IgD-negative memory B cell (primary cell): ENCODE measurements around the gene DCST2. TPM values are rescaled to one million over a fixed set of nuclear protein-coding genes. Genes with fewer than 3 reads are reported as not detected.
A peak's percentile ranks its signal among the peaks of the same experiment; 100 is the strongest.

ENCODE experiments used
- H3K27ac Mint-ChIP-seq, 3 donors: one replicate each; pipeline ENCODE4 v1.8.0; 2020 to 2022; ENCODE audit warnings: mild to moderate bottlenecking in 3 of 3, mixed read lengths in 3 of 3, moderate library complexity in 1 of 3
- H3K27me3 Mint-ChIP-seq: one replicate; pipeline ENCODE4 v1.8.0; 2021; ENCODE audit warnings: mixed read lengths
- H3K36me3 Mint-ChIP-seq: one replicate; pipeline ENCODE4 v1.8.0; 2020; ENCODE audit warnings: mild to moderate bottlenecking, mixed read lengths
- H3K4me1 Mint-ChIP-seq, 3 donors: one replicate each; pipeline ENCODE4 v1.8.0; 2020 to 2022; ENCODE audit warnings: mixed read lengths in 3 of 3, mild to moderate bottlenecking in 1 of 3
- H3K4me3 Mint-ChIP-seq, 4 donors: one replicate each; pipeline ENCODE4 v1.8.0; 2020 to 2022; ENCODE audit warnings: mild to moderate bottlenecking in 4 of 4, mixed read lengths in 4 of 4, moderate library complexity in 3 of 4
- H3K9me3 Mint-ChIP-seq, 3 donors: one replicate each; pipeline ENCODE4 v1.8.0; 2020 to 2021; ENCODE audit warnings: mixed read lengths in 3 of 3, mild to moderate bottlenecking in 1 of 3
- polyA plus RNA-seq: library from polyadenylated mRNA; unstranded; fragments of 300-500 nt; fragmentation: Illumina TruSeq; gene quantifications from one replicate; pipeline ENCODE4 v1.2.3, GENCODE V29; 2021

DCST2 gene
- polyA plus RNA-seq, 1 donor from 2014 or later = not detected

- H3K27me3 Mint-ChIP-seq = peaks cover 5% of the 10 kb centered on the region
- H3K36me3 Mint-ChIP-seq = no peaks in the 10 kb centered on the region
- H3K4me3 Mint-ChIP-seq = no peak overlapping the region
- H3K4me1 Mint-ChIP-seq = peaks cover 0 to 1% (median 0%) of the 10 kb centered on the region in 3 donors
- no peaks in the 10 kb centered on the region for H3K9me3 Mint-ChIP-seq
- no peak overlapping the region for H3K27ac Mint-ChIP-seq
Observed at GRCh38 chr1:155032886-155033285, 695 bp downstream of the DCST2 start.

- H3K4me3 Mint-ChIP-seq = no peak overlapping the region
- peaks cover 0 to 1% (median 0%) of the 10 kb centered on the region in 3 donors for H3K4me1 Mint-ChIP-seq
- H3K36me3 Mint-ChIP-seq = no peaks in the 10 kb centered on the region
- no peaks in the 10 kb centered on the region for H3K9me3 Mint-ChIP-seq
- H3K27ac Mint-ChIP-seq = no peak overlapping the region
- peaks cover 1% of the 10 kb centered on the region for H3K27me3 Mint-ChIP-seq
Observed at GRCh38 chr1:155030899-155031298, 2.7 kb downstream of the DCST2 start.

- no peaks in the 10 kb centered on the region for H3K36me3 Mint-ChIP-seq
- no peak overlapping the region for H3K27ac Mint-ChIP-seq
- peaks cover 0 to 1% (median 0%) of the 10 kb centered on the region in 3 donors for H3K4me1 Mint-ChIP-seq
- no peaks in the 10 kb centered on the region for H3K9me3 Mint-ChIP-seq
- H3K27me3 Mint-ChIP-seq = peaks cover 1% of the 10 kb centered on the region
- no peak overlapping the region for H3K4me3 Mint-ChIP-seq
Observed at GRCh38 chr1:155030243-155030795, 3.3 kb downstream of the DCST2 start.

- H3K4me3 Mint-ChIP-seq = no peak overlapping the region
- no peaks in the 10 kb centered on the region for H3K9me3 Mint-ChIP-seq
- no peaks in the 10 kb centered on the region for H3K36me3 Mint-ChIP-seq
- peaks cover 0 to 1% (median 0%) of the 10 kb centered on the region in 3 donors for H3K4me1 Mint-ChIP-seq
- peaks cover 1% of the 10 kb centered on the region for H3K27me3 Mint-ChIP-seq
- peak overlapping the region in 1 of 3 donors; percentile 62 for H3K27ac Mint-ChIP-seq
Observed at GRCh38 chr1:155029513-155030242, 3.9 kb downstream of the DCST2 start.

GRCh38 chr1:155026588-155026987, 7.0 kb downstream of the DCST2 start:
- Mint-ChIP-seq H3K4me1 (peaks cover 0 to 5% (median 0%) of the 10 kb centered on the region in 3 donors), H3K4me3 (no peak overlapping the region), H3K36me3 (no peaks in the 10 kb centered on the region), H3K9me3 (no peaks in the 10 kb centered on the region), H3K27ac (peak overlapping the region in 1 of 3 donors; percentile 31), H3K27me3 (peaks cover 1% of the 10 kb centered on the region)

GRCh38 chr1:155026154-155026553, 7.4 kb downstream of the DCST2 start:
- H3K27me3 Mint-ChIP-seq = peaks cover 1% of the 10 kb centered on the region
- no peaks in the 10 kb centered on the region for H3K36me3 Mint-ChIP-seq
- no peak overlapping the region for H3K4me3 Mint-ChIP-seq
- peaks cover 0 to 5% (median 0%) of the 10 kb centered on the region in 3 donors for H3K4me1 Mint-ChIP-seq
- no peak overlapping the region for H3K27ac Mint-ChIP-seq
- no peaks in the 10 kb centered on the region for H3K9me3 Mint-ChIP-seq

GRCh38 chr1:155024315-155024714, 9.3 kb downstream of the DCST2 start:
- peaks cover 2% of the 10 kb centered on the region for H3K36me3 Mint-ChIP-seq
- H3K27ac Mint-ChIP-seq = no peak overlapping the region

GRCh38 chr1:155023627-155024026, 10.0 kb downstream of the DCST2 start:
- Mint-ChIP-seq H3K36me3 (peaks cover 2% of the 10 kb centered on the region), H3K4me1 (peaks cover 0 to 7% (median 2%) of the 10 kb centered on the region in 3 donors), H3K9me3 (no peaks in the 10 kb centered on the region), H3K27ac (no peak overlapping the region), H3K4me3 (no peak overlapping the region), H3K27me3 (no peaks in the 10 kb centered on the region)

More at GRCh38 chr1:155024315-155024714, 9.3 kb downstream of the DCST2 start:
- peaks cover 0 to 7% (median 2%) of the 10 kb centered on the region in 3 donors for H3K4me1 Mint-ChIP-seq
- peaks cover 1% of the 10 kb centered on the region for H3K27me3 Mint-ChIP-seq
- no peaks in the 10 kb centered on the region for H3K9me3 Mint-ChIP-seq
- H3K4me3 Mint-ChIP-seq = no peak overlapping the region

- H3K9me3 Mint-ChIP-seq = no peaks in the 10 kb centered on the region
- peak overlapping the region in 2 of 3 donors; percentile 45 to 82 for H3K27ac Mint-ChIP-seq
- H3K4me1 Mint-ChIP-seq = peaks cover 0 to 7% (median 6%) of the 10 kb centered on the region in 3 donors
- H3K27me3 Mint-ChIP-seq = no peaks in the 10 kb centered on the region
- peaks cover 2% of the 10 kb centered on the region for H3K36me3 Mint-ChIP-seq
- no peak overlapping the region for H3K4me3 Mint-ChIP-seq
Observed at GRCh38 chr1:155022927-155023236, 10.7 kb downstream of the DCST2 start.

GRCh38 chr1:155022136-155022926, 11.2 kb downstream of the DCST2 start:
- peak overlapping the region in 2 of 3 donors; percentile 45 to 82 for H3K27ac Mint-ChIP-seq

GRCh38 chr1:155019377-155020245, 14.0 kb downstream of the DCST2 start:
- H3K4me3 Mint-ChIP-seq = peak overlapping the region in 3 of 4 donors; percentile 23 to 77 (median 53)
- peaks cover 7 to 22% (median 19%) of the 10 kb centered on the region in 3 donors for H3K4me1 Mint-ChIP-seq

More at GRCh38 chr1:155022136-155022926, 11.2 kb downstream of the DCST2 start:
- H3K27me3 Mint-ChIP-seq = no peaks in the 10 kb centered on the region
- peaks cover 0 to 9% (median 7%) of the 10 kb centered on the region in 3 donors for H3K4me1 Mint-ChIP-seq
- no peaks in the 10 kb centered on the region for H3K9me3 Mint-ChIP-seq
- H3K36me3 Mint-ChIP-seq = peaks cover 2% of the 10 kb centered on the region
- H3K4me3 Mint-ChIP-seq = no peak overlapping the region

GRCh38 chr1:155018617-155019348, 14.8 kb downstream of the DCST2 start:
- H3K27ac Mint-ChIP-seq = peak overlapping the region; percentile 49 to 69 (median 59)
- peaks cover 14 to 28% (median 27%) of the 10 kb centered on the region in 3 donors for H3K4me1 Mint-ChIP-seq
- H3K36me3 Mint-ChIP-seq = peaks cover 2% of the 10 kb centered on the region
- peak overlapping the region in 3 of 4 donors; percentile 53 to 77 (median 74) for H3K4me3 Mint-ChIP-seq
- H3K9me3 Mint-ChIP-seq = no peaks in the 10 kb centered on the region
- H3K27me3 Mint-ChIP-seq = no peaks in the 10 kb centered on the region

More at GRCh38 chr1:155019377-155020245, 14.0 kb downstream of the DCST2 start:
- Mint-ChIP-seq H3K9me3 (no peaks in the 10 kb centered on the region), H3K27ac (peak overlapping the region; percentile 49 to 69 (median 59)), H3K27me3 (no peaks in the 10 kb centered on the region), H3K36me3 (peaks cover 2% of the 10 kb centered on the region)

- Mint-ChIP-seq H3K27ac (peak overlapping the region; percentile 76 to 81 (median 78)), H3K36me3 (peaks cover 2% of the 10 kb centered on the region), H3K27me3 (no peaks in the 10 kb centered on the region), H3K4me1 (peaks cover 18 to 32% (median 30%) of the 10 kb centered on the region in 3 donors), H3K4me3 (peak overlapping the region; percentile 76 to 91 (median 90)), H3K9me3 (no peaks in the 10 kb centered on the region)
Observed at GRCh38 chr1:155017946-155018316, 15.7 kb downstream of the DCST2 start.
